Lung (tissue), 12 donors: ENCODE measurements around the gene SMAD6. TPM values are rescaled to one million over a fixed set of nuclear protein-coding genes. Genes with fewer than 3 reads are reported as not detected.

Experiments
- ATAC-seq: fragments of 200-7000 bp; cut with Tn5 transposase; one replicate; pipeline ENCODE4 v1.9.1; 2020; ENCODE audit warnings: moderate number of reproducible peaks; ENCODE audit not compliant: insufficient read depth, low FRiP score
- DNase-seq, 3 donors: peaks; one replicate each; pipeline ENCODE4 v3.0.0-alpha.2; 2013 to 2017
- H3K27ac ChIP-seq, 2 donors: one replicate each; pipeline ENCODE4 v1.5.1; 2013; ENCODE audit warnings: mild to moderate bottlenecking in 2 of 2, moderate library complexity in 2 of 2, control low read depth in 1 of 2, inconsistent platforms in 1 of 2, low read depth in 1 of 2, low read length in 1 of 2
- H3K27me3 ChIP-seq, 3 donors: one replicate each; pipeline ENCODE4 v1.5.1; 2013; ENCODE audit warnings: low read length in 2 of 3; ENCODE audit not compliant: control insufficient read depth in 3 of 3, insufficient read depth in 3 of 3
- H3K36me3 ChIP-seq, 4 donors: one replicate each; pipeline ENCODE4 v1.5.1; 2013; ENCODE audit warnings: low read length in 4 of 4, mild to moderate bottlenecking in 1 of 4, moderate library complexity in 1 of 4; ENCODE audit not compliant: control insufficient read depth in 4 of 4, insufficient read depth in 4 of 4
- H3K4me1 ChIP-seq, 5 donors: one replicate each; pipeline ENCODE4 v1.5.1; 2013; ENCODE audit warnings: low read length in 5 of 5, mild to moderate bottlenecking in 2 of 5, moderate library complexity in 1 of 5; ENCODE audit not compliant: control insufficient read depth in 5 of 5, insufficient read depth in 5 of 5
- H3K4me3 ChIP-seq: one replicate; pipeline ENCODE4 v1.5.1; 2013; ENCODE audit warnings: mild to moderate bottlenecking, control low read depth, moderate library complexity
- H3K9ac ChIP-seq, 2 donors: one replicate each; pipeline ENCODE4 v1.5.1; 2013; ENCODE audit warnings: low read length in 2 of 2, control low read depth in 1 of 2; ENCODE audit not compliant: insufficient read depth in 1 of 2
- H3K9me3 ChIP-seq, 4 donors: one replicate each; pipeline ENCODE4 v1.5.1; 2013; ENCODE audit warnings: low read length in 3 of 4, mild to moderate bottlenecking in 1 of 4, moderate library complexity in 1 of 4; ENCODE audit not compliant: control insufficient read depth in 4 of 4, insufficient read depth in 3 of 4
- WGBS, 2 donors: extraction: QIAGEN DNeasy Blood & Tissue Kit; methylation state at CpG; one replicate each; pipeline ENCODE4 v1.1.7; 2013; 5-methylcytosine and 5-hydroxymethylcytosine counted together
- polyA plus RNA-seq, 2 donors: library from polyadenylated mRNA; stranded (reverse); fragments of 200-250 nt; gene quantifications; one replicate each; pipeline ENCODE4 v1.2.1, GENCODE V29; 2013
- total RNA-seq, 2 donors: library from RNA; depleted of rRNA in 1 of 2; stranded (reverse); fragments of >200 nt in 1 of 2; gene quantifications; one replicate each; pipeline ENCODE4 v1.2.1, GENCODE V29; 2014 to 2021
- TF ChIP-seq, protein P1 (sequence below): IDR thresholded peaks from 2 replicates; pipeline ENCODE4 v1.5.1; 2012; ENCODE audit warnings: mild to moderate bottlenecking; ENCODE audit errors: control extremely low read depth, extremely low read depth
- donor health status: control.
- donor health status: control.
- donor health status: Bipolar disorder and iron deficiency.
- donor health status: healthy.
- donor health status: DM: yes; HTN: yes; CAD: no.

Gene SMAD6
- total and polyA plus RNA-seq, 4 donors = 24.2 to 67.9 (median 59.1) TPM

DNA sequence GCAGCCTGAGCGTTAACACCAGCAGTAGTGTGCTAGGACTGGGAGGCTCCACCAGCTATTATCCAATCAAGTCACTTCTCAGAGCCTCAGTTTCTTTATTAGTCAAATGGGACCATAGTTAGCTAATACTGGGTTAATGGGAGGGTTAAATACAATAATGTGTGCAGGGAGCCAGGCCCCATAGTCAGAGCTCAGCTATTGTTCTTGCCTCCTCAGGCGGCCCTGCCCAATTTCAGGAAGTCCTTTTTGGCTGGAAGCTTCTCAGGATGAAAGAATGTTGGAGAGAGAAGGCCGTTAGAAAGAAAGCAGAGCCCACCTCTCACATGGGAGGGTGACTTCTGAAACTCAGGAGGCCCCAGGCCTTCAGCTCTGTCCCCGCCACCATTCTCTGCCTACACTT, 39.5 kb upstream of the SMAD6 start:
- Histone ChIP-seq H3K9ac (no peak overlapping the region), H3K27ac (peak overlapping the region; percentile 69 to 77), H3K4me1 (peaks cover 0 to 14% (median 5%) of the 10 kb centered on the region in 5 donors), H3K4me3 (no peak overlapping the region), H3K36me3 (no peaks in the 10 kb centered on the region), H3K27me3 (no peaks in the 10 kb centered on the region), H3K9me3 (no peaks in the 10 kb centered on the region)
- WGBS, 2 donors = 72 to 77% methylated on average over 4 of the region's 4 CpGs
- no peak for DNase-seq
- no peak for ATAC-seq
- TF ChIP-seq, protein P1, sequence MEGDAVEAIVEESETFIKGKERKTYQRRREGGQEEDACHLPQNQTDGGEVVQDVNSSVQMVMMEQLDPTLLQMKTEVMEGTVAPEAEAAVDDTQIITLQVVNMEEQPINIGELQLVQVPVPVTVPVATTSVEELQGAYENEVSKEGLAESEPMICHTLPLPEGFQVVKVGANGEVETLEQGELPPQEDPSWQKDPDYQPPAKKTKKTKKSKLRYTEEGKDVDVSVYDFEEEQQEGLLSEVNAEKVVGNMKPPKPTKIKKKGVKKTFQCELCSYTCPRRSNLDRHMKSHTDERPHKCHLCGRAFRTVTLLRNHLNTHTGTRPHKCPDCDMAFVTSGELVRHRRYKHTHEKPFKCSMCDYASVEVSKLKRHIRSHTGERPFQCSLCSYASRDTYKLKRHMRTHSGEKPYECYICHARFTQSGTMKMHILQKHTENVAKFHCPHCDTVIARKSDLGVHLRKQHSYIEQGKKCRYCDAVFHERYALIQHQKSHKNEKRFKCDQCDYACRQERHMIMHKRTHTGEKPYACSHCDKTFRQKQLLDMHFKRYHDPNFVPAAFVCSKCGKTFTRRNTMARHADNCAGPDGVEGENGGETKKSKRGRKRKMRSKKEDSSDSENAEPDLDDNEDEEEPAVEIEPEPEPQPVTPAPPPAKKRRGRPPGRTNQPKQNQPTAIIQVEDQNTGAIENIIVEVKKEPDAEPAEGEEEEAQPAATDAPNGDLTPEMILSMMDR = no peak

DNA sequence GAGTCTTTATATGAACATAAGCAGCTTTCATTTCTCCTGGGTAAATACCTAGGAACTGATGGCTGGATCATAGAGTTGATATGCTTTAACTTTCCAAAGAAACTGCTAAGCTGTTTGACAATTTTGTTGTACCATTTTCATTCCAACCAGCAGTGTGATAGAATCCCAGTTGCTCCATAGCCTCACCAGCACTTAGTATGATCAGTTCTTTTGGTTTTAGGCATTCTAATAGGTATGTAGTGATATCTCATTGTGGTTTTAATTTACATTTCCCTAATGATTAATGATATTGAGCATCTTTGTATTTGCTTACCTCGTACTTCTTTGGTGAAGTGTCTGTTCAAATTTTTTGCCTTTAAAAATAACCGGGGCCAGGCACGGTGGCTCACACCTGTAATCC, 38.4 kb upstream of the SMAD6 start:
- Histone ChIP-seq H3K27me3 (no peaks in the 10 kb centered on the region), H3K36me3 (no peaks in the 10 kb centered on the region), H3K9ac (no peak overlapping the region), H3K4me1 (peaks cover 0 to 3% (median 0%) of the 10 kb centered on the region in 5 donors), H3K4me3 (no peak overlapping the region), H3K9me3 (no peaks in the 10 kb centered on the region), H3K27ac (no peak overlapping the region)
- no peak for DNase-seq
- 80 to 94% methylated on average over 3 of the region's 3 CpGs for WGBS, 2 donors
- TF ChIP-seq, protein P1 = no peak
- ATAC-seq = no peak

DNA sequence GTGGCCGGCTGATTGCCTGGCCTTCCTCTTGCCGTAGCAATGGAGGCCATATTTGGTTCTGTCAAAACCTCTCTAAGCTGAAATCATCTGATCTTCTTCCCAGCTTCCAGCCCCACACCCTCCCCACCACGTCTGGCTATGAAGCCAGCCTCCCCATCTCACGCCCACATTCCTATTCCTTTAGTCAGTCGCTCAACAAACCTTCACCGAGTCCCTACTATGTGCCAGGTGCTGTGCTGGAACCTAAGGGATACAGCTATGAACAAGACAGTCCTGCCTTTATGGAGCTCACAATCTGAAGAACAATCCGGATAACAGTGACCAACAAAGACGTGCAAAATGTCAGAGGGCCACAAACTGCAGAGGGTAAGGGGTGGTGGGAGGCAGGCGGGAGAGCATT, 31.9 kb upstream of the SMAD6 start:
- 84 to 89% methylated on average over 9 of the region's 9 CpGs for whole genome bisulfite sequencing, 2 donors
- Histone ChIP-seq H3K27ac (no peak overlapping the region), H3K9me3 (no peaks in the 10 kb centered on the region), H3K27me3 (no peaks in the 10 kb centered on the region), H3K36me3 (no peaks in the 10 kb centered on the region), H3K4me3 (no peak overlapping the region), H3K4me1 (peaks cover 0 to 2% (median 0%) of the 10 kb centered on the region in 5 donors), H3K9ac (no peak overlapping the region)
- no peak for DNase-seq
- TF ChIP-seq, protein P1 = no peak
- ATAC-seq = no peak
